Vagina (tissue), 2 donors: ENCODE measurements around the gene UNC50.

Experiments
- POLR2A ChIP-seq, 2 donors: fragments of 450-650 bp; IDR thresholded peaks; one replicate each; pipeline ENCODE4 v1.6.1; 2017; ENCODE audit warnings: antibody characterized with exemption in 2 of 2, mild to moderate bottlenecking in 2 of 2, moderate library complexity in 2 of 2
- POLR2AphosphoS5 ChIP-seq, 2 donors: sonication (generic); formaldehyde crosslinking; IDR thresholded peaks; one replicate each; pipeline ENCODE4 v1.9.0; 2017; ENCODE audit warnings: antibody characterized with exemption in 2 of 2, mild to moderate bottlenecking in 2 of 2, low read depth in 1 of 2; ENCODE audit not compliant: insufficient read depth in 1 of 2
- TF ChIP-seq, protein P1 (sequence below), 3 experiments: fragments of 450-650 bp in 2 of 3; fragments of 200-600 bp in 1 of 3; sonication (generic) in 1 of 3; IDR thresholded peaks; one replicate each; pipeline ENCODE4 v1.5.1; 2017 to 2019; ENCODE audit warnings: antibody characterized with exemption in 3 of 3, mild to moderate bottlenecking in 2 of 3, moderate library complexity in 2 of 3

DNA sequence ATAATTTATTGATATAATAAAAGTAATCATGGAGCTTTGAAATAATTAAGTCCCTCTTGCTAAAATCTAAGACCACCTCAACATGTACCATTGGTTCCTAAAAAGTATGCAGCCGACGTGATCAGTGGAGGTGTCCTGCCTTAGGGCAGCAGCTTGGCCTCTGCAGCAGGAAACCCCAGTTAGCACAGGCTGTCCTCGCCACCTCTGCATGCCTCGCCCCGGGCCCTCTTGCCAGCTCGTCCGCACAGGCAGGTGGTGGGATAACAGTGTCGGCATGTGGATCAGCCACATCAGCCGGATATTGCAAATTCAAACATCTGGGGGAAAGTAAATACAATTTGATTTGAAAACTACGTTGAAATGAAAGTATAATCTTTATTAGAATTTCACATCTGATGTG lies 23.0 kb upstream of the UNC50 start:
- TF ChIP-seq, protein P1, sequence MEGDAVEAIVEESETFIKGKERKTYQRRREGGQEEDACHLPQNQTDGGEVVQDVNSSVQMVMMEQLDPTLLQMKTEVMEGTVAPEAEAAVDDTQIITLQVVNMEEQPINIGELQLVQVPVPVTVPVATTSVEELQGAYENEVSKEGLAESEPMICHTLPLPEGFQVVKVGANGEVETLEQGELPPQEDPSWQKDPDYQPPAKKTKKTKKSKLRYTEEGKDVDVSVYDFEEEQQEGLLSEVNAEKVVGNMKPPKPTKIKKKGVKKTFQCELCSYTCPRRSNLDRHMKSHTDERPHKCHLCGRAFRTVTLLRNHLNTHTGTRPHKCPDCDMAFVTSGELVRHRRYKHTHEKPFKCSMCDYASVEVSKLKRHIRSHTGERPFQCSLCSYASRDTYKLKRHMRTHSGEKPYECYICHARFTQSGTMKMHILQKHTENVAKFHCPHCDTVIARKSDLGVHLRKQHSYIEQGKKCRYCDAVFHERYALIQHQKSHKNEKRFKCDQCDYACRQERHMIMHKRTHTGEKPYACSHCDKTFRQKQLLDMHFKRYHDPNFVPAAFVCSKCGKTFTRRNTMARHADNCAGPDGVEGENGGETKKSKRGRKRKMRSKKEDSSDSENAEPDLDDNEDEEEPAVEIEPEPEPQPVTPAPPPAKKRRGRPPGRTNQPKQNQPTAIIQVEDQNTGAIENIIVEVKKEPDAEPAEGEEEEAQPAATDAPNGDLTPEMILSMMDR (IDR thresholded peaks at IDR 0.05): no peak
- TF ChIP-seq POLR2AphosphoS5 (IDR thresholded peaks at IDR 0.05; ENCODE audit: insufficient read depth in 1 of 2, low read depth in 1 of 2) (no peak), POLR2A (IDR thresholded peaks at IDR 0.05) (no peak)
